Measurements from ENCODE around the gene FLT1.

The FLT1 gene

GRCh38 chr13:28513745-28514144 lies 18.8 kb upstream of the FLT1 start:
- no peak for TF ChIP-seq CTCF (conservative IDR thresholded peaks at IDR 0.05; ENCODE audit: low read depth, low read length)
- H3K27me3 ChIP-seq (ENCODE audit: insufficient read depth, low read depth) = no peaks in the 10 kb centered on the region
- H3K27ac ChIP-seq = no peak overlapping the region
- H3K36me3 ChIP-seq (ENCODE audit: insufficient read depth) = no peaks in the 10 kb centered on the region
- H4K20me1 ChIP-seq (ENCODE audit: insufficient read depth) = no peaks in the 10 kb centered on the region
- no peaks in the 10 kb centered on the region for H3K4me1 ChIP-seq (ENCODE audit: low read depth, poor library complexity, severe bottlenecking)
- H3K79me2 ChIP-seq (ENCODE audit: insufficient read depth, low read depth) = no peaks in the 10 kb centered on the region
- H3K4me3 ChIP-seq (IDR thresholded peaks at IDR 0.05; ENCODE audit: insufficient read depth, low read depth, low read length) = no peak overlapping the region
- no peak overlapping the region for H2AFZ ChIP-seq (ENCODE audit: low read depth)
- no peak overlapping the region for H3K9ac ChIP-seq
- no peak overlapping the region for H3K4me2 ChIP-seq

DNA sequence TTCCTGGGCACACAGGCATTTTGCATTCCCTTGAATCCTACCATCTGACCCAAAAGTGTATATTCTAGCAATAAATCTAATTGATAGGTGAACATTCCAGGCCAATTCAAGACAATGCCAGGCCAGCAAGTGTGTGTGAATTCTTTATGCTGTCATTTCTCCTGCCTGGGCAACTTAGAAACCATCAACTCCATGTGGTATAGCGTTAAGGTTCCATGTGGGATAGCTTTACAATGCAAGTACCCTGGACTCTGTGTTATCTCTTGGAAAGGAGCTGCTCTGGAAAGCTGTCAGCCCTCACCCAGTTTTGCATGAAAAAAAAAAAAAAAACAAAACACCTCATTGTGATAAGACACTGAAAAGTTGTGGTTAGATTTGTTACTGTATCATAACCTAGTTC lies 15.6 kb upstream of the FLT1 start:
- Histone ChIP-seq H2AFZ (ENCODE audit: low read depth) (no peak overlapping the region), H3K4me1 (ENCODE audit: low read depth, poor library complexity, severe bottlenecking) (no peaks in the 10 kb centered on the region), H3K36me3 (ENCODE audit: insufficient read depth) (no peaks in the 10 kb centered on the region), H3K4me3 (IDR thresholded peaks at IDR 0.05; ENCODE audit: insufficient read depth, low read depth, low read length) (no peak overlapping the region), H3K9ac (no peak overlapping the region), H3K27ac (no peak overlapping the region), H3K27me3 (ENCODE audit: insufficient read depth, low read depth) (no peaks in the 10 kb centered on the region), H3K79me2 (ENCODE audit: insufficient read depth, low read depth) (no peaks in the 10 kb centered on the region), H4K20me1 (ENCODE audit: insufficient read depth) (no peaks in the 10 kb centered on the region), H3K4me2 (no peak overlapping the region)
- TF ChIP-seq CTCF (conservative IDR thresholded peaks at IDR 0.05; ENCODE audit: low read depth, low read length) = no peak

DNA sequence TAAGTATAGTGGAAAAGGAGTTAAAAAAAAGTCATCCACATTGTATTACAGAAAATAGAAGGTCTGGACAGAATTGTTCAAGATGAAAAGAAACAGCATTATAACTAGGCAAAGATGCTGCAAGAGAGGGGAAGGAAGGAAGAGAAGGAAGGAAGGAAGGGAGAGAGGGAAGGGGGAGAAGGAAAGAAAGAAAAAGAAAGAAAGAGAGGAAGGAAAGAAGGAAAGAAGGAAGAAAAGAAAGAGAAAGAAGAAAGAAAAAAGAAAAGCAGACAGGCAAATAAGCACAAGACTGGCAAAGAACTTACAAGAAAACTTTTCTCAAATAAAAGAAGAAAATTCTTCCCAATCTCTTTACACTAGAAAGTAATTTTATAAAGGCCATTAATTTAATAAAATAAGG lies 15.1 kb upstream of the FLT1 start:
- Histone ChIP-seq H3K4me3 (IDR thresholded peaks at IDR 0.05; ENCODE audit: insufficient read depth, low read depth, low read length) (no peak overlapping the region), H3K9ac (no peak overlapping the region), H3K79me2 (ENCODE audit: insufficient read depth, low read depth) (no peaks in the 10 kb centered on the region), H3K4me2 (no peak overlapping the region), H3K4me1 (ENCODE audit: low read depth, poor library complexity, severe bottlenecking) (no peaks in the 10 kb centered on the region), H4K20me1 (ENCODE audit: insufficient read depth) (no peaks in the 10 kb centered on the region), H2AFZ (ENCODE audit: low read depth) (no peak overlapping the region), H3K36me3 (ENCODE audit: insufficient read depth) (no peaks in the 10 kb centered on the region), H3K27me3 (ENCODE audit: insufficient read depth, low read depth) (no peaks in the 10 kb centered on the region), H3K27ac (no peak overlapping the region)
- TF ChIP-seq CTCF (conservative IDR thresholded peaks at IDR 0.05; ENCODE audit: low read depth, low read length) = no peak

DNA sequence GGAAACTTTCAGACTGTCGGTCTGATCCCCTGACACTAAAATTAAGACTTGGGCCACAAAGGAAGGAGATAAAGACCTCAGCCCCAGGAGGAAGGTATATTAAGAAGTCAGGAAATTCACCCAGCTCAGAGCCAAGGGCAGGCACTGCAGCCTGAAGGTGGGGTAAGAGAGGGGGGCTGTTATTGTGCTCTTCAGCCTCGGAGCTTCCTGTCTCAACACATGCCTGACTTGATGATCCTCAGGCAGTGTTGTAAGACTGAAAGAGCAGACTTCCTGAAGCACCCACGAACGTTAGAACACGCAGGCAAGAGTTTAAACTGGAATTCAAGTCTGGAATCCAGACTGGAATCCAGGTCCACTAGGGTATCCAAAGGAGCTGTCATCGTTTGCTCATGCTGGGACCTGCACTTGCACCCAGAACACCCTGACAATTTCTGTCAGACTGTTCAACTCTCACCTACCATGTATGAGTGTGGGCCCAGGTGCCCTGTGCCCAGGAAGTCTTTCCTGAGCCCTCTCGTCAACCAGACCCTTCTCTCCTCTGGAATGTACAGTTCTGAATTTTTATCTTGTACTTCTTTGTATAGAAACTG lies 10.7 kb upstream of the FLT1 start:
- no peaks in the 10 kb centered on the region for H3K4me1 ChIP-seq (ENCODE audit: low read depth, poor library complexity, severe bottlenecking)
- H3K4me3 ChIP-seq (IDR thresholded peaks at IDR 0.05; ENCODE audit: insufficient read depth, low read depth, low read length) = no peak overlapping the region
- H3K36me3 ChIP-seq (ENCODE audit: insufficient read depth) = no peaks in the 10 kb centered on the region
- H2AFZ ChIP-seq (ENCODE audit: low read depth) = no peak overlapping the region
- TF ChIP-seq CTCF (conservative IDR thresholded peaks at IDR 0.05; ENCODE audit: low read depth, low read length) = no peak
- no peak overlapping the region for H3K9ac ChIP-seq
- no peak overlapping the region for H3K27ac ChIP-seq
- H4K20me1 ChIP-seq (ENCODE audit: insufficient read depth) = no peaks in the 10 kb centered on the region
- no peaks in the 10 kb centered on the region for H3K79me2 ChIP-seq (ENCODE audit: insufficient read depth, low read depth)
- no peaks in the 10 kb centered on the region for H3K27me3 ChIP-seq (ENCODE audit: insufficient read depth, low read depth)
- H3K4me2 ChIP-seq = no peak overlapping the region
